ENCODE results near the gene TMUB2. TPM values are rescaled to one million over a fixed set of nuclear protein-coding genes. Genes with fewer than 3 reads are reported as not detected.

The TMUB2 gene
- total RNA-seq, 1 donor from 2014 or later: 34.9 TPM

DNA sequence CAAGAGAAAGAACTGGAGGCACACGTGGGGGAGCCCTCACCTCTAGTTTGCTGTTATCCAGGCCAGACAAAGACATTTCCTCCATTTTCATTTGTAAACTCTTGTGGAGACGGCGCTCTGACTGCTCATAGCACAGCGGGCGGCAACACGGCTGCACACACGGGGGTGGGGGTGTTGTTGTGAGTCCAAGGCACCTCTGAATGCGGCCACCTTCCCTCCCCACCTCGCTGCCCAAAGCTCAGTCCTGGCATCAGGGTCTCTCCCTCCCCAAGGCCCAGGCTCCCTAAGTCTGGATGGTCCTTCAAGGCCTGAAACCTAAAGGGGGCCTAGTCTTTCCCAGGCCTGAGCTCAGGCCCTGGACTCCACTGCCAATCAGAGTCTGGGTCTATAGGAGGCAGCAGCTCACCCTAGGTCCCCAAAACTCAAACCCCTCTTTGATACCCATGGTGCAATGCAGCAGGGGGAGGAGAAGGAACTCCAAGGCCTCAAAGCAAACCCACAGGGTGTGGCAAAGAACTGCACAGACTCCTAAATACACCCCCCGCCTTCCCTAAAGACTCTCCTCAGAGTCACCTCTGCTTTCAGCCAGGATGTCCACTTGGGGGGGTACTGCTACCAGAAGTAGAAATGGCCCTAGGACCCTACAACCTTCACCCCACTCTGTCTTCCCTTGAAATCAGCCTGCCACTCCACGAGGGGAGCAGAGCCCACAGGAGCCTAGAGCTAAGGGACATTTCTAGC, 11.4 kb downstream of the TMUB2 start:
- peaks cover 27% of the 10 kb centered on the region for H3K4me1 ChIP-seq
- DNase-seq (ENCODE audit: extremely low spot score in 2 of 2): no peak
- no peaks in the 10 kb centered on the region for H3K27me3 ChIP-seq
- intact Hi-C loops (cut with DNase I): no loop called here
- no peak for TF ChIP-seq POLR2AphosphoS5 (IDR thresholded peaks at IDR 0.05; ENCODE audit: insufficient read depth in 1 of 2, low read depth in 1 of 2)
- no peak for TF ChIP-seq CTCF (IDR thresholded peaks at IDR 0.05)
- TF ChIP-seq POLR2A (IDR thresholded peaks at IDR 0.05): no peak
- peaks cover 0 to 25% of the 10 kb centered on the region in 2 donors for H3K36me3 ChIP-seq
- H3K9me3 ChIP-seq: no peaks in the 10 kb centered on the region
- peak overlapping the region; percentile 68 to 98 for H3K4me3 ChIP-seq
- peak overlapping the region; percentile 98 for H3K27ac ChIP-seq

DNA sequence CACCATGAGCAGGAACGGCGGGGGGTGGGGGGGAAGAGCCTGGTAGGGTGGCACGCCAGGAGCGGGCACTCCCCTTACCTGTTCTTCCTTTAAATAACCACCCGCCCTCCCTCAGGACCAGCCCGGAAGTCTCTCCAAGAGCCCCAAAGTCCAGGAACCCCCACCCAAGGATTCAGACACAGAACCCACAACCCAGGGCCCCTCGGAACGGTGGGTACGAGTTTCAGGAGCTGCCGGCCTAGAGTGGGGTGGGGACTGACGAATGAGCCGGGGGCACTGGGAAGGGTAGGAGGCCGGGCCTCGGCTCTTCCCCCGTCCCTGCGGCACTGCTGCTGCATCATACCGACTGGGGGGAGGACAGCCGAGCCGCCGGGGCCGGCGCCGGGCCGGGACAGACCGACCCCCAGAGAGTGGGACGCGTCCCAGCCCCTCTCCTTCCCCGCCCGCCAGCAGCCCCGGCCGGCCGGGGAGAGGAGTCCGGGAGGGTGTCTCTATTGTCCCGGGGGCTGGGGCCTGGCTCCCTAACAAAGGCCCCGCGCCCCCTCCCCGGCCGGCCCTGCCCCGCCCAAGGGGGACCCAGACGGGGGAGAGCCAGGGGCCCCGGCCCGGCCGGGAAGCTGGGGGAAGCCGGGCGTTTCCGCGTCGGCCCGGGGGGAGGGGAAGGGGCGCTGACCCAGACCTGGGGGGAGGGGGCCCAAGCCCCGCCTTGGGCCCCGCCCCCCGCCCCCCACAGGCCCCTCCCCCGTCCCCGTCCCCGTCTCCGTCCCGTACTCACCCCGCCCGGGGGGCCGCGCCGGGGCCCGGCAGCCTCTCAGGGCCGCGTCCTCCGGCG, 12.2 kb downstream of the TMUB2 start:
- H3K4me3 ChIP-seq: peak overlapping the region; percentile 68 to 98
- H3K9me3 ChIP-seq: no peaks in the 10 kb centered on the region
- DNase-seq (ENCODE audit: extremely low spot score in 2 of 2): no peak
- intact Hi-C loops (cut with DNase I): no loop called here
- peak in 1 of 2 donors; percentile 28 for TF ChIP-seq POLR2AphosphoS5 (IDR thresholded peaks at IDR 0.05; ENCODE audit: insufficient read depth in 1 of 2, low read depth in 1 of 2)
- TF ChIP-seq CTCF (IDR thresholded peaks at IDR 0.05): no peak
- H3K4me1 ChIP-seq: peaks cover 31% of the 10 kb centered on the region
- peaks cover 0 to 17% of the 10 kb centered on the region in 2 donors for H3K36me3 ChIP-seq
- H3K27me3 ChIP-seq: no peaks in the 10 kb centered on the region
- peak overlapping the region; percentile 98 for H3K27ac ChIP-seq

GRCh38 chr17:44199553-44200477, 13.0 kb downstream of the TMUB2 start, which contains the start of gene ATXN7L3:
Gene ATXN7L3 (minus strand): TSS chr17:44199884. CDS start chr17:44198070, 1,814 bp downstream.
- H3K4me1 ChIP-seq: peaks cover 31% of the 10 kb centered on the region
- peak within 1 kb of the TSS; percentile 68 to 98 for H3K4me3 ChIP-seq
- intact Hi-C loops (cut with DNase I): loop anchor here (1.0 kb wide), 1 partner anchor 23 kb away; no protein-coding TSS in a partner anchor
- peak in 1 of 2 donors; percentile 46 for TF ChIP-seq POLR2AphosphoS5 (IDR thresholded peaks at IDR 0.05; ENCODE audit: insufficient read depth in 1 of 2, low read depth in 1 of 2)
- no peak for TF ChIP-seq CTCF (IDR thresholded peaks at IDR 0.05)
- TF ChIP-seq POLR2A (IDR thresholded peaks at IDR 0.05): peak in 1 of 2 donors; percentile 19
- peak in 1 of 2 donors; percentile 98 for DNase-seq (ENCODE audit: extremely low spot score in 2 of 2)
- H3K36me3 ChIP-seq: peaks cover 0 to 8% of the 10 kb centered on the region in 2 donors
- peak within 1 kb of the TSS; percentile 98 for H3K27ac ChIP-seq
- H3K9me3 ChIP-seq: no peaks in the 10 kb centered on the region
- no peaks in the 10 kb centered on the region for H3K27me3 ChIP-seq

DNA sequence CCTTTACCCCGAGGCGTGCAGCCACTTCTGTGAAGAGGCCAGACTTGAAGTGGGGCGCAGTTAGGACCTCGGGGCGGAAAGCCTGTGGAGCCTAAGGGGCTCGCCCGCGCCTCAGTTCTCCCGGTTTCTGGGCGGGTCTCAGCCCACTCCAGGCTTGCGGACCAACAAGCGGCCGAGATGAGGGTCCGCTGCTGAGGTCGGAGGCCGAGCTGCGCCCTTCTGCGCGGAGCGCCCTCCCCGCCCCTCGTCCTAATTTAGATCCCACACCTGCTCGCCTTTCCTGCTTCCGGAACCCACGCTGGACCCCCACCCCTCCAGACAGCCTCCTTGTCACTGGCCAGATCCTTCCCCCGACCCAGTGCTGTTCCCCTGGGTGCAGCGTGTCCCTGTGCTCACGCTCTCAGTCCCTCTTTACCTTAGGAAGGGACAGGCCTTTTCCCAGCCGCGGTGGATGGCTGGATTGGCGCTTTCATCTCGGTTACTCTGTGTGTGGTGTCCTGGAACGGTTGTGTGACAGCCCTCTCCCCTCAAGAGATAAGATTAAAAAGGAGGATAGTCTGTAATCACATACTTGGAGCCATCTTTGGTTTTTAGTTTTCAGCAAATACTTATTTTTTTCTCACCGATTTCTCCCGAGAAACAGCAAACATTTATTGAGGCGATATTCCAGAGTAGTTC, 13.8 kb downstream of the TMUB2 start:
- TF ChIP-seq CTCF (IDR thresholded peaks at IDR 0.05) (no peak), POLR2AphosphoS5 (IDR thresholded peaks at IDR 0.05; ENCODE audit: insufficient read depth in 1 of 2, low read depth in 1 of 2) (no peak), POLR2A (IDR thresholded peaks at IDR 0.05) (no peak)
- no peaks in the 10 kb centered on the region for H3K27me3 ChIP-seq
- H3K4me1 ChIP-seq: peaks cover 31% of the 10 kb centered on the region
- peak overlapping the region; percentile 68 to 98 for H3K4me3 ChIP-seq
- no peaks in the 10 kb centered on the region for H3K9me3 ChIP-seq
- peaks cover 0 to under 1% of the 10 kb centered on the region in 2 donors for H3K36me3 ChIP-seq
- H3K27ac ChIP-seq: peak overlapping the region; percentile 98
- intact Hi-C loops (cut with DNase I): loop anchor here (1.0 kb wide), 1 partner anchor 23 kb away; no protein-coding TSS in a partner anchor
- DNase-seq (ENCODE audit: extremely low spot score in 2 of 2): no peak

Measured in vagina (tissue), 2 donors.